SU-DHL-6 (cell line): Measurements from ENCODE around the gene HIVEP3.

Experiments used
- H2AFZ ChIP-seq: fragments of 200-600 bp; sonication (generic); 2 replicates; pipeline ENCODE4 v1.6.1; 2014; ENCODE audit warnings: low read depth, mild to moderate bottlenecking, moderate library complexity, mixed read lengths, antibody characterized with exemption, low read length; ENCODE audit not compliant: severe bottlenecking
- H3F3A ChIP-seq: fragments of 200-600 bp; shearing (Covaris generic); 2 replicates; pipeline ENCODE4 v1.6.0; 2016; ENCODE audit warnings: antibody characterized with exemption, mild to moderate bottlenecking; ENCODE audit not compliant: insufficient read depth
- H3K27ac ChIP-seq: fragments of 200-600 bp; sonication (generic); 2 replicates; pipeline ENCODE4 v1.5.1; 2016; ENCODE audit warnings: low read depth, mild to moderate bottlenecking, low read length, moderate library complexity, mixed read lengths
- H3K27me3 ChIP-seq: fragments of 200-600 bp; sonication (generic), shearing (Covaris generic); 2 replicates; pipeline ENCODE4 v1.6.0; 2014; ENCODE audit warnings: mild to moderate bottlenecking, low read length
- H3K36me3 ChIP-seq: fragments of 200-600 bp; sonication (generic); 2 replicates; pipeline ENCODE4 v1.6.1; 2014; ENCODE audit warnings: mild to moderate bottlenecking, low read length, mixed read lengths
- H3K4me2 ChIP-seq: fragments of 300-600, 200-600 bp; shearing (Covaris generic), sonication (generic); 2 replicates; pipeline ENCODE4 v1.6.0; 2014; ENCODE audit warnings: low read length, low read depth, mild to moderate bottlenecking; ENCODE audit not compliant: poor library complexity, severe bottlenecking
- H3K4me3 ChIP-seq: fragments of 200-600 bp; sonication (generic); 2 replicates; pipeline ENCODE4 v1.5.1; 2014; ENCODE audit warnings: antibody characterized with exemption, low read length, mild to moderate bottlenecking, mixed read lengths; ENCODE audit not compliant: insufficient read depth, poor library complexity, severe bottlenecking
- H3K79me2 ChIP-seq: fragments of 200-600 bp; sonication (generic); 2 replicates; pipeline ENCODE4 v1.6.1; 2014; ENCODE audit warnings: mild to moderate bottlenecking, low read length, moderate library complexity; ENCODE audit not compliant: insufficient read depth
- H3K9ac ChIP-seq: fragments of 200-600 bp; sonication (generic); 2 replicates; pipeline ENCODE4 v1.7.0; 2014; ENCODE audit warnings: mild to moderate bottlenecking, low read length
- H3K9me2 ChIP-seq: fragments of 200-600 bp; sonication (generic); replicated peaks from 2 replicates; pipeline ENCODE4 v1.6.1; 2014; ENCODE audit warnings: low read length; ENCODE audit not compliant: insufficient read depth
- H3K9me3 ChIP-seq: fragments of 200-600 bp; sonication (generic); 2 replicates; pipeline ENCODE4 v1.6.1; 2014; ENCODE audit warnings: low read length, mixed read lengths; ENCODE audit not compliant: insufficient read depth
- H4K20me1 ChIP-seq: fragments of 200-600 bp; sonication (generic); 2 replicates; pipeline ENCODE4 v1.6.1; 2014; ENCODE audit warnings: low read depth, mild to moderate bottlenecking, antibody characterized with exemption, low read length, moderate library complexity, mixed read lengths
- CTCF ChIP-seq: fragments of 200-600 bp; sonication (generic); IDR thresholded peaks from one replicate; pipeline ENCODE4 v1.5.1; 2017; ENCODE audit warnings: antibody characterized with exemption, mild to moderate bottlenecking, low read length, moderate library complexity; ENCODE audit not compliant: insufficient read depth, poor library complexity, severe bottlenecking
- EZH2phosphoT487 ChIP-seq: fragments of 200-600 bp; sonication (generic), shearing (Covaris generic); conservative IDR thresholded peaks from 2 replicates; pipeline ENCODE4 v1.6.1; 2018; ENCODE audit warnings: mild to moderate bottlenecking, antibody characterized with exemption, low read length, moderate library complexity, mixed read lengths

The HIVEP3 gene

GRCh38 chr1:41645062-41645461 lies 273.7 kb downstream of the HIVEP3 start:
- Histone ChIP-seq H4K20me1 (no peaks in the 10 kb centered on the region), H3K4me3 (no peak overlapping the region), H3K27me3 (no peaks in the 10 kb centered on the region), H2AFZ (no peak overlapping the region), H3K9ac (no peak overlapping the region), H3K9me2 (no peaks in the 10 kb centered on the region), H3K9me3 (no peaks in the 10 kb centered on the region), H3F3A (no peaks in the 10 kb centered on the region), H3K79me2 (0 out of 2 replicates have a peak, but pooled peaks cover 9% of the 10 kb centered on the region), H3K36me3 (no peaks in the 10 kb centered on the region), H3K4me2 (no peak overlapping the region), H3K27ac (no peak overlapping the region)
- TF ChIP-seq EZH2phosphoT487 (no peak), CTCF (no peak)

- H3F3A ChIP-seq: no peaks in the 10 kb centered on the region
- no peaks in the 10 kb centered on the region for H3K79me2 ChIP-seq
Observed at GRCh38 chr1:41642922-41643821, 275.6 kb downstream of the HIVEP3 start.

GRCh38 chr1:41641941-41642527 lies 276.7 kb downstream of the HIVEP3 start:
- no peaks in the 10 kb centered on the region for H3K79me2 ChIP-seq
- no peaks in the 10 kb centered on the region for H3F3A ChIP-seq
- no peak overlapping the region for H2AFZ ChIP-seq
- H3K9me3 ChIP-seq: no peaks in the 10 kb centered on the region
- peak overlapping the region; percentile 45 for H3K4me2 ChIP-seq
- no peaks in the 10 kb centered on the region for H3K36me3 ChIP-seq
- H3K27me3 ChIP-seq: no peaks in the 10 kb centered on the region
- no peaks in the 10 kb centered on the region for H4K20me1 ChIP-seq
- peak overlapping the region; percentile 72 for H3K27ac ChIP-seq
- no peaks in the 10 kb centered on the region for H3K9me2 ChIP-seq
- H3K9ac ChIP-seq: peak overlapping the region; percentile 28
- TF ChIP-seq EZH2phosphoT487 (no peak), CTCF (no peak)
- H3K4me3 ChIP-seq: peak overlapping the region; percentile 3

More at GRCh38 chr1:41642922-41643821, 275.6 kb downstream of the HIVEP3 start:
- Histone ChIP-seq H3K9ac (no peak overlapping the region), H3K9me3 (no peaks in the 10 kb centered on the region), H3K27me3 (no peaks in the 10 kb centered on the region), H3K4me3 (no peak overlapping the region), H3K4me2 (no peak overlapping the region), H3K36me3 (no peaks in the 10 kb centered on the region), H3K9me2 (no peaks in the 10 kb centered on the region), H3K27ac (0 out of 2 replicates have a peak overlapping the region, but pooled peaks have one; percentile 6), H2AFZ (no peak overlapping the region), H4K20me1 (no peaks in the 10 kb centered on the region)
- no peak for TF ChIP-seq EZH2phosphoT487

DNA sequence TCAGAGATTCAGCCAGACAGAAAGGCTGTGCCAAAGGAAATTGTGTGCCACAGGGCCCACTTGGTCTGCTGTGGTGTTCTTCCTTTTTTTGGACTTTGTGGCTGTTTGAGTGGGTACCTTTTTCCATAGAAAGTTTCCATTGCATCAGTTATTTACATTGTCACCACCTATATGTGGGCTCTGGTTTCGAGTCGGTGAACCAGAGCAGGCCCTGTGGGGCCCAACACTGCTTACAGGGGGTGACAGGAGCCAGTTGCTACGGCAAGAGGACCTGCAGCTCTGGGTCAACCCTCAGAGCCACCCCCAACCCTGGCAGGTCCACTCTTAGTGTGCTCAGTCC lies 277.3 kb downstream of the HIVEP3 start:
- Histone ChIP-seq H3K9ac (peak overlapping the region; percentile 28), H3K4me2 (peak overlapping the region; percentile 45), H3K27me3 (no peaks in the 10 kb centered on the region), H2AFZ (no peak overlapping the region), H3K27ac (peak overlapping the region; percentile 72), H3K9me3 (no peaks in the 10 kb centered on the region), H3K36me3 (no peaks in the 10 kb centered on the region), H4K20me1 (no peaks in the 10 kb centered on the region), H3K79me2 (no peaks in the 10 kb centered on the region), H3F3A (no peaks in the 10 kb centered on the region), H3K9me2 (no peaks in the 10 kb centered on the region), H3K4me3 (peak overlapping the region; percentile 3)
- TF ChIP-seq EZH2phosphoT487 (no peak), CTCF (no peak)
